Trophoblast cell (in vitro differentiated cells and primary cell): ENCODE data around the gene ING3.

Source experiments
- DNase-seq, 2 donors: peaks; one replicate each; pipeline ENCODE4 v3.0.0-alpha.2; 2016
- H2AFZ ChIP-seq: 2 replicates; pipeline ENCODE4 v1.6.1; 2013; ENCODE audit warnings: low read length, moderate library complexity, mild to moderate bottlenecking; ENCODE audit not compliant: insufficient read depth, poor library complexity
- H2AK5ac ChIP-seq: 2 replicates; pipeline ENCODE4 v1.6.1; 2013; ENCODE audit warnings: mild to moderate bottlenecking, low read length
- H2BK120ac ChIP-seq: 2 replicates; pipeline ENCODE4 v1.6.1; 2013; ENCODE audit warnings: low read length, mild to moderate bottlenecking, moderate library complexity; ENCODE audit not compliant: insufficient read depth, poor library complexity
- H2BK12ac ChIP-seq: 2 replicates; pipeline ENCODE4 v1.6.1; 2013; ENCODE audit warnings: mild to moderate bottlenecking, low read length, moderate library complexity
- H2BK5ac ChIP-seq: 2 replicates; pipeline ENCODE4 v1.6.1; 2013; ENCODE audit warnings: low read length, low read depth, moderate library complexity, mild to moderate bottlenecking; ENCODE audit not compliant: poor library complexity
- H3K14ac ChIP-seq: 2 replicates; pipeline ENCODE4 v1.6.1; 2013; ENCODE audit warnings: mild to moderate bottlenecking, low read length
- H3K18ac ChIP-seq: 2 replicates; pipeline ENCODE4 v1.6.1; 2013; ENCODE audit warnings: mild to moderate bottlenecking, low read length
- H3K23ac ChIP-seq: 2 replicates; pipeline ENCODE4 v1.6.1; 2013; ENCODE audit warnings: low read length
- H3K27ac ChIP-seq: 2 replicates; pipeline ENCODE4 v1.5.1; 2013; ENCODE audit warnings: low read depth, mild to moderate bottlenecking, inconsistent platforms, low read length, moderate library complexity
- H3K27me3 ChIP-seq: 2 replicates; pipeline ENCODE4 v1.6.1; 2013; ENCODE audit warnings: inconsistent platforms, mild to moderate bottlenecking, low read length, moderate library complexity; ENCODE audit not compliant: insufficient read depth
- H3K36me3 ChIP-seq, 2 experiments: 1 replicate in 1 of 2; 2 replicates in 1 of 2; pipeline ENCODE4 v1.6.1; 2013; ENCODE audit warnings: low read length in 2 of 2, mild to moderate bottlenecking in 2 of 2, moderate library complexity in 1 of 2; ENCODE audit not compliant: insufficient read depth in 2 of 2, control insufficient read depth in 1 of 2
- H3K4ac ChIP-seq: 2 replicates; pipeline ENCODE4 v1.6.1; 2013; ENCODE audit warnings: low read depth, mild to moderate bottlenecking, low read length, moderate library complexity
- H3K4me1 ChIP-seq, 2 experiments: 1 replicate in 1 of 2; 2 replicates in 1 of 2; pipeline ENCODE4 v1.6.1; 2013; ENCODE audit warnings: low read length in 2 of 2, mild to moderate bottlenecking in 2 of 2, moderate library complexity in 1 of 2; ENCODE audit not compliant: insufficient read depth in 2 of 2, control insufficient read depth in 1 of 2
- H3K4me2 ChIP-seq: 2 replicates; pipeline ENCODE4 v1.6.1; 2013; ENCODE audit warnings: inconsistent platforms, mild to moderate bottlenecking, low read length, moderate library complexity
- H3K4me3 ChIP-seq: 2 replicates; pipeline ENCODE4 v1.5.1; 2013; ENCODE audit warnings: mild to moderate bottlenecking, low read depth, low read length, inconsistent platforms
- H3K79me1 ChIP-seq: one replicate; pipeline ENCODE4 v1.6.1; 2013; ENCODE audit warnings: low read length
- H3K79me2 ChIP-seq: 2 replicates; pipeline ENCODE4 v1.6.1; 2013; ENCODE audit warnings: low read length, mild to moderate bottlenecking; ENCODE audit not compliant: control insufficient read depth, insufficient read depth, poor library complexity
- H3K9ac ChIP-seq: 2 replicates; pipeline ENCODE4 v1.6.1; 2013; ENCODE audit warnings: mild to moderate bottlenecking, low read length
- H3K9me3 ChIP-seq: 2 replicates; pipeline ENCODE4 v1.6.1; 2013; ENCODE audit warnings: low read depth, mild to moderate bottlenecking, control low read depth, inconsistent platforms, low read length; ENCODE audit not compliant: insufficient read depth
- H4K12ac ChIP-seq: 2 replicates; pipeline ENCODE4 v1.6.1; 2013; ENCODE audit warnings: low read depth, mild to moderate bottlenecking, low read length, moderate library complexity
- H4K8ac ChIP-seq: 2 replicates; pipeline ENCODE4 v1.6.1; 2013; ENCODE audit warnings: low read depth, mild to moderate bottlenecking, low read length, moderate library complexity
- H4K91ac ChIP-seq: one replicate; pipeline ENCODE4 v1.6.1; 2013; ENCODE audit warnings: low read depth, mild to moderate bottlenecking, low read length, moderate library complexity
- WGBS: extraction: QIAGEN DNeasy Blood & Tissue Kit; methylation state at CpG from one replicate; pipeline ENCODE4 v1.1.7; 2013; ENCODE audit warnings: missing lambda C conversion rate; ENCODE audit not compliant: insufficient read length, insufficient coverage; ENCODE audit errors: extremely low coverage; 5-methylcytosine and 5-hydroxymethylcytosine counted together

ING3 gene

DNA sequence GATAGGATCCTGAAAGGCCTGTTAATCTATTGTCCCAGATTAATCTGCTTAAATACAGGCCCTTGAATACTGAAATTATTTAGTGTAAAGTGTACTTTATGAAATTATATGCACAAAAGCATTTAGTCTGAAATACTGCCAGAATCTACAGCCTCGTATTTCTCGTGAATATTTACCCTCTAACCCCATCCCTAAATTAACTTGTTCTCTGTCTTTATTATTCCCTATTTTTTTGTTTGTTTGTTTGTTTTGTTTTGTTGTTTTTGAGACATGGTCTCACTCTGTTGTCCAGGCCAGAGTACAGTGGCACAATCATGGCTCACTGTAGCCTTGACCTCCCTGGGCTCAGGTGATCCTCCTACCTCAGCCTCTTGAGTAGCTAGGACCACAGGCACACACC, 35.3 kb downstream of the ING3 start:
- Histone ChIP-seq H3K9ac (no peak overlapping the region), H2BK120ac (no peak overlapping the region), H3K27me3 (no peaks in the 10 kb centered on the region), H3K4me1 (no peaks in the 10 kb centered on the region), H3K9me3 (no peaks in the 10 kb centered on the region), H4K12ac (no peak overlapping the region), H4K91ac (no peak overlapping the region), H3K36me3 (no peaks in the 10 kb centered on the region), H3K4ac (no peak overlapping the region), H2BK12ac (no peak overlapping the region), H3K18ac (no peak overlapping the region), H3K27ac (no peak overlapping the region), H2AK5ac (no peak overlapping the region), H2AFZ (no peak overlapping the region), H3K4me2 (no peak overlapping the region), H3K4me3 (no peak overlapping the region), H3K79me1 (no peaks in the 10 kb centered on the region), H4K8ac (no peak overlapping the region), H3K14ac (no peak overlapping the region), H2BK5ac (no peak overlapping the region), H3K79me2 (no peaks in the 10 kb centered on the region), H3K23ac (no peak overlapping the region)
- no CpG with 5 or more reads among the region's 2 CpGs for WGBS
- DNase-seq, result no peak

GRCh38 chr7:120986650-120987049, 36.1 kb downstream of the ING3 start:
- H3K4me1 ChIP-seq, result no peaks in the 10 kb centered on the region
- no peak overlapping the region for H4K91ac ChIP-seq
- H3K79me2 ChIP-seq, result no peaks in the 10 kb centered on the region
- WGBS, result no CpG with 5 or more reads among the region's 2 CpGs
- no peak overlapping the region for H3K14ac ChIP-seq
- H3K23ac ChIP-seq, result no peak overlapping the region
- no peak overlapping the region for H3K27ac ChIP-seq
- H2AFZ ChIP-seq, result no peak overlapping the region
- DNase-seq, result no peak
- H2BK5ac ChIP-seq, result no peak overlapping the region
- H3K4me2 ChIP-seq, result no peak overlapping the region
- H4K8ac ChIP-seq, result no peak overlapping the region
- H4K12ac ChIP-seq, result no peak overlapping the region
- no peaks in the 10 kb centered on the region for H3K27me3 ChIP-seq
- H2BK120ac ChIP-seq, result no peak overlapping the region
- H3K18ac ChIP-seq, result no peak overlapping the region
- H3K4me3 ChIP-seq, result no peak overlapping the region
- no peaks in the 10 kb centered on the region for H3K79me1 ChIP-seq
- H3K9ac ChIP-seq, result no peak overlapping the region
- H3K4ac ChIP-seq, result no peak overlapping the region
- H3K36me3 ChIP-seq, result no peaks in the 10 kb centered on the region
- H2BK12ac ChIP-seq, result no peak overlapping the region
- H2AK5ac ChIP-seq, result no peak overlapping the region
- H3K9me3 ChIP-seq, result no peaks in the 10 kb centered on the region

GRCh38 chr7:120987280-120987679, 36.7 kb downstream of the ING3 start:
- Histone ChIP-seq H3K4me1 (no peaks in the 10 kb centered on the region), H3K23ac (no peak overlapping the region), H4K8ac (no peak overlapping the region), H2AK5ac (no peak overlapping the region), H2BK12ac (no peak overlapping the region), H3K27me3 (no peaks in the 10 kb centered on the region), H3K79me1 (no peaks in the 10 kb centered on the region), H3K14ac (no peak overlapping the region), H3K4ac (no peak overlapping the region), H3K4me2 (no peak overlapping the region), H2BK5ac (no peak overlapping the region), H2AFZ (no peak overlapping the region), H3K4me3 (no peak overlapping the region), H3K36me3 (no peaks in the 10 kb centered on the region), H3K18ac (no peak overlapping the region), H3K27ac (no peak overlapping the region), H3K9me3 (no peaks in the 10 kb centered on the region), H3K79me2 (no peaks in the 10 kb centered on the region), H3K9ac (no peak overlapping the region), H4K91ac (no peak overlapping the region), H2BK120ac (no peak overlapping the region), H4K12ac (no peak overlapping the region)
- DNase-seq, result no peak
- no CpG with 5 or more reads among the region's 3 CpGs for WGBS

GRCh38 chr7:120987683-120988590, 37.4 kb downstream of the ING3 start:
- Histone ChIP-seq H3K79me2 (no peaks in the 10 kb centered on the region), H3K9ac (no peak overlapping the region), H2BK12ac (no peak overlapping the region), H4K91ac (no peak overlapping the region), H3K4me1 (no peaks in the 10 kb centered on the region), H2BK120ac (no peak overlapping the region), H3K36me3 (no peaks in the 10 kb centered on the region), H3K27me3 (no peaks in the 10 kb centered on the region), H3K27ac (no peak overlapping the region), H3K14ac (no peak overlapping the region), H2AFZ (no peak overlapping the region), H3K4me3 (no peak overlapping the region), H3K4me2 (peak overlapping the region; percentile 59), H2AK5ac (no peak overlapping the region), H3K9me3 (no peaks in the 10 kb centered on the region), H4K12ac (no peak overlapping the region), H3K23ac (no peak overlapping the region), H4K8ac (no peak overlapping the region), H3K18ac (no peak overlapping the region), H3K4ac (no peak overlapping the region), H2BK5ac (no peak overlapping the region), H3K79me1 (no peaks in the 10 kb centered on the region)
- WGBS, result no CpG with 5 or more reads among the region's 12 CpGs
- DNase-seq, result peak; percentile 92 to 96
